HCT116 (cell line): Measurements from ENCODE around the gene RALB.

Experiments used
- CEBPB ChIP-seq: IDR thresholded peaks from 2 replicates; pipeline ENCODE4 v1.6.1; 2012; ENCODE audit warnings: low read depth
- CTCF ChIP-seq, 3 experiments: fragments of 200-600 bp in 1 of 3; sonication (generic) in 1 of 3; IDR thresholded peaks in 2 of 3; conservative IDR thresholded peaks in 1 of 3; 2 replicates each; pipeline ENCODE4 v1.5.1; 2012 to 2017; ENCODE audit warnings: low read depth in 2 of 3, low read length in 2 of 3, antibody characterized with exemption in 1 of 3, borderline replicate concordance in 1 of 3, control low read depth in 1 of 3, mild to moderate bottlenecking in 1 of 3, mixed read lengths in 1 of 3, mixed run types in 1 of 3, moderate library complexity in 1 of 3; ENCODE audit not compliant: insufficient read depth in 1 of 3
- EZH2phosphoT487 ChIP-seq: fragments of 200-600 bp; IDR thresholded peaks from 2 replicates; pipeline ENCODE4 v1.6.1; 2018; ENCODE audit warnings: antibody characterized with exemption, borderline replicate concordance
- POLR2A ChIP-seq: IDR thresholded peaks from 2 replicates; pipeline ENCODE4 v1.7.0; 2011; ENCODE audit warnings: borderline replicate concordance; ENCODE audit not compliant: insufficient read depth, insufficient read length; ENCODE audit errors: extremely low read depth
- POLR2AphosphoS5 ChIP-seq: IDR thresholded peaks from 2 replicates; pipeline ENCODE4 v1.6.1; 2011; ENCODE audit warnings: mild to moderate bottlenecking, low read depth, low read length, moderate library complexity
- SRF ChIP-seq: IDR thresholded peaks from 2 replicates; pipeline ENCODE4 v1.6.1; 2012; ENCODE audit warnings: low read depth
- TCF7L2 ChIP-seq: IDR thresholded peaks from 2 replicates; pipeline ENCODE4 v1.7.0; 2011; ENCODE audit warnings: borderline replicate concordance, inconsistent platforms; ENCODE audit not compliant: insufficient read depth, insufficient read length; ENCODE audit errors: extremely low read depth
- ZFX ChIP-seq: fragments of 450-650 bp; IDR thresholded peaks from 2 replicates; pipeline ENCODE4 v1.6.1; 2017

- TF ChIP-seq POLR2A, result no peak
- TF ChIP-seq ZFX, result no peak
- no peak for TF ChIP-seq CTCF (IDR thresholded peaks at IDR 0.05 in 2 of 3, conservative IDR thresholded peaks at IDR 0.05 in 1 of 3; ENCODE audit: borderline replicate concordance in 1 of 3, insufficient read depth in 1 of 3, low read depth in 2 of 3, low read length in 2 of 3)
- no peak for TF ChIP-seq EZH2phosphoT487
- no peak for TF ChIP-seq CEBPB
- TF ChIP-seq TCF7L2, result no peak
- no peak for TF ChIP-seq POLR2AphosphoS5
- no peak for TF ChIP-seq SRF
These were observed 47.5 kb upstream of the RALB start for GRCh38 chr2:120204945-120205670.
